ENCODE results near the gene NME8.

Gene NME8

GRCh38 chr7:37893359-37893758 lies 45.0 kb downstream of the NME8 start:
- DNase-seq (ENCODE audit: low spot score): no peak
- TF ChIP-seq, protein P1, sequence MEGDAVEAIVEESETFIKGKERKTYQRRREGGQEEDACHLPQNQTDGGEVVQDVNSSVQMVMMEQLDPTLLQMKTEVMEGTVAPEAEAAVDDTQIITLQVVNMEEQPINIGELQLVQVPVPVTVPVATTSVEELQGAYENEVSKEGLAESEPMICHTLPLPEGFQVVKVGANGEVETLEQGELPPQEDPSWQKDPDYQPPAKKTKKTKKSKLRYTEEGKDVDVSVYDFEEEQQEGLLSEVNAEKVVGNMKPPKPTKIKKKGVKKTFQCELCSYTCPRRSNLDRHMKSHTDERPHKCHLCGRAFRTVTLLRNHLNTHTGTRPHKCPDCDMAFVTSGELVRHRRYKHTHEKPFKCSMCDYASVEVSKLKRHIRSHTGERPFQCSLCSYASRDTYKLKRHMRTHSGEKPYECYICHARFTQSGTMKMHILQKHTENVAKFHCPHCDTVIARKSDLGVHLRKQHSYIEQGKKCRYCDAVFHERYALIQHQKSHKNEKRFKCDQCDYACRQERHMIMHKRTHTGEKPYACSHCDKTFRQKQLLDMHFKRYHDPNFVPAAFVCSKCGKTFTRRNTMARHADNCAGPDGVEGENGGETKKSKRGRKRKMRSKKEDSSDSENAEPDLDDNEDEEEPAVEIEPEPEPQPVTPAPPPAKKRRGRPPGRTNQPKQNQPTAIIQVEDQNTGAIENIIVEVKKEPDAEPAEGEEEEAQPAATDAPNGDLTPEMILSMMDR (IDR thresholded peaks at IDR 0.05; ENCODE audit: borderline replicate concordance, control extremely low read depth, extremely low read depth, insufficient read depth, missing control alignments): no peak
- in situ Hi-C loops (cut with MboI; ENCODE audit: low sequenced_read_pairs, unreplicated experiment): no loop called here

DNA sequence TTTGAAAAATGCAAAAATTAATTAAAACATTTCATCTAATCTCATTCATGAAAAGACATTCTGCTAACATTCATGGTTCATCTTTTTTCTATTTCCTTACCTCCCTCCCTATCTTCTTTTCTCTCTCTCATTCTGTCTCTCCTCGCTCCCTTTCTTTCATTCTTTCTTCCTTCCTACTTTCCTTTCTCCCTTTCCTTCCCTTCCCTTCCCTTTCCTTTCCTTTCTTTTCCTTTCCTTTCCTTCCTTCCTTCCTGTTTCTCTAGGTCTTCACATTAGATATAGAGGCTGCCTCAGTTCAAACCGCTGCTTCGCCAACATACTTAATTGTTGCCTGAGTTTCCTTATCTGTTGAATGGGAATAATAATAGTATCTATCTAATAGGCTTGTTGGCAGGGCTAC lies 46.3 kb downstream of the NME8 start:
- in situ Hi-C loops (cut with MboI; ENCODE audit: low sequenced_read_pairs, unreplicated experiment): no loop called here
- no peak for DNase-seq (ENCODE audit: low spot score)

DNA sequence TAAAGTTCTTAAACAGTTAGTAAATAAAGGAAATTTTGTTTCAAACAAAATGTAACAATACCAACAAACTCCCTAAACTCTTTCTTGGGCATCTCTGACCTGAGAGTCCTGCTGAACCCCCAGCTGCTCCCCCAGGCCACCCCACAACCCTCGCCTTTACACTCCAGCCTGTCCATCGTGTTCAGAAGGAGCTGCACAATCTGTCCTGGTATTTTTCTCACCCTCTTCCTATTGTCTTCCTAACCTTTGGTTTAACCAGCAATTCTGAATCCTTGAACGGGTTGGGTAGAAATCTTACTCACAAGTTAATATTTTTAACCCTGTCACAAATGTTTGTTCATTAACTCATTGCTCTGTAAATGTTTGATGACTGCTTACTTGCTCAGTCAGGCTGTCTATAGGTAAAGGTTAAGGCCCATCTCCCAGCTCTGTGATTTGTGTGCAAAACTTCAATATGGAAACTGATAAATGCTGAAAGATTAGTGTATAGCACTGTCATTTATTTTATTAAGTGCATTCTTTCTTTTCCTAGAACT lies 51.4 kb downstream of the NME8 start:
- in situ Hi-C loops (cut with MboI; ENCODE audit: low sequenced_read_pairs, unreplicated experiment): loop anchor here (10.0 to 25.0 kb wide), 3 partner anchors 205 to 438 kb away; no protein-coding TSS in a partner anchor
- TF ChIP-seq, protein P1 (IDR thresholded peaks at IDR 0.05; ENCODE audit: borderline replicate concordance, control extremely low read depth, extremely low read depth, insufficient read depth, missing control alignments): no peak
- no peak for DNase-seq (ENCODE audit: low spot score)

More for the DNA sequence above, 46.3 kb downstream of the NME8 start:
- TF ChIP-seq, protein P1 (IDR thresholded peaks at IDR 0.05; ENCODE audit: borderline replicate concordance, control extremely low read depth, extremely low read depth, insufficient read depth, missing control alignments): no peak

- in situ Hi-C loops (cut with MboI; ENCODE audit: low sequenced_read_pairs, unreplicated experiment): loop anchor here (10.0 to 25.0 kb wide), 3 partner anchors 203 to 436 kb away; no protein-coding TSS in a partner anchor
- DNase-seq (ENCODE audit: low spot score): no peak
- TF ChIP-seq, protein P1 (IDR thresholded peaks at IDR 0.05; ENCODE audit: borderline replicate concordance, control extremely low read depth, extremely low read depth, insufficient read depth, missing control alignments): peak; percentile 40
These were observed 52.9 kb downstream of the NME8 start for GRCh38 chr7:37901236-37901827.

DNA sequence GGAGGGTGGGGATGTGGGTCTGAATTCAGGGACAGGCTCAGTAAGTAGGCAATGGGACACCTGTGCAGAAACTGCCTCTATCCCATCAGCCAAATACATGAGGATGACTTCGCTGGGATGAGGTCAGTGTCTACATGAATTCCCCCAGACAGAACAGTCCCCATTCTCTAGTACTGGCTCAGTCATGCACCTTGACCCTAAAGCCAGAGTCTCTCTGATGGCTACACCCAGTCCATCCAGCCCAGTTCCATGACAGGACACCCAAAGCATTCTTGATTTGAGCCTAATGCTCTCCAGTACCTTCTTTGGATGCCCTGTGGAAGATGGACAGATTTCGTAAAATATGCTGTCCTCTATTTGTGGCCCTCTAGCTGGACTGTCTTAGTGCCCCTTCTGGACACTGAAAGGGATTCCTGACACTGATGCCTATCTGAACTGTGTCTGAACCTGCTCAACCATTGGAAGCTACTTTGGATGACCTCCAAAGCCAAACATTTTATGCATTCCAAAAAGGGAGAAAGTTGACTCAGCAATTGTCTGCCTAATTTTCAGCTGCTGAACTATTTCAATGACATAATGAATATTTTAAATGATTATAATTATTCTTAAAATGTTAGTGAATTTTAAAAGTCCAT lies 53.6 kb downstream of the NME8 start:
- in situ Hi-C loops (cut with MboI; ENCODE audit: low sequenced_read_pairs, unreplicated experiment): loop anchor here (10.0 to 25.0 kb wide), 3 partner anchors 203 to 435 kb away; no protein-coding TSS in a partner anchor
- no peak for DNase-seq (ENCODE audit: low spot score)
- TF ChIP-seq, protein P1 (IDR thresholded peaks at IDR 0.05; ENCODE audit: borderline replicate concordance, control extremely low read depth, extremely low read depth, insufficient read depth, missing control alignments): no peak

DNA sequence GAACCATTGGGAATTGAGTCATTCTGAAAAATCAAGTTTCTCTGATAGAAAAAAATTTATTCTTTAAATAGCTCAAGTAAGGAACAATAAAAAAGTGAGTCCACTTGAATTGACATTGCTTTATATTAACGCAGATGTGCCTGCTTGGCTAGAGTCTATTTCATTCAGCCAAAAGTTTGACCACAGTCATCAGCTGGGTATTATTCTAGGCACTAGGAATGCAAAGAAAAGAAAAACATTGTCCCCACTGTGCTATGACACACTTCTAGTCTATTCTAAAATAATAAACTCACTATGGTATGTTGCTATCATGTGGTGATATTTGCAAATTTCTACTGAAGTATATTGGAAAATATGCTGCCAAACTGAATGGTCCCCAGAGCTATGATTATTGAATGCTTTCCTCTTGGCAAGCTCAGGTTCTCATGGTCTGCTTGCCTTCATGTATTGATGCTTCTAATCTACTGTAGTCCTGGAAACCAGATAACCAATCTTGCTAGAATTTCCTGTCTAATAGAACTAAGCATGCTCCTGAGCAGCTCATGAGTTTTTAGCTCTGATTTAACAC lies 59.9 kb downstream of the NME8 start:
- no peak for DNase-seq (ENCODE audit: low spot score)
- TF ChIP-seq, protein P1 (IDR thresholded peaks at IDR 0.05; ENCODE audit: borderline replicate concordance, control extremely low read depth, extremely low read depth, insufficient read depth, missing control alignments): no peak
- in situ Hi-C loops (cut with MboI; ENCODE audit: low sequenced_read_pairs, unreplicated experiment): loop anchor here (10.0 to 25.0 kb wide), 3 partner anchors 196 to 429 kb away; no protein-coding TSS in a partner anchor

Measured in GM13976 (cell line).